HG03097 (cell line): Measurements from ENCODE around the gene PIAS4.

Experiments
- ATAC-seq: cut with Tn5 transposase; IDR thresholded peaks from one replicate; pipeline ENCODE4 v1.9.1; 2021; ENCODE audit not compliant: unreplicated experiment, low FRiP score

The PIAS4 gene

DNA sequence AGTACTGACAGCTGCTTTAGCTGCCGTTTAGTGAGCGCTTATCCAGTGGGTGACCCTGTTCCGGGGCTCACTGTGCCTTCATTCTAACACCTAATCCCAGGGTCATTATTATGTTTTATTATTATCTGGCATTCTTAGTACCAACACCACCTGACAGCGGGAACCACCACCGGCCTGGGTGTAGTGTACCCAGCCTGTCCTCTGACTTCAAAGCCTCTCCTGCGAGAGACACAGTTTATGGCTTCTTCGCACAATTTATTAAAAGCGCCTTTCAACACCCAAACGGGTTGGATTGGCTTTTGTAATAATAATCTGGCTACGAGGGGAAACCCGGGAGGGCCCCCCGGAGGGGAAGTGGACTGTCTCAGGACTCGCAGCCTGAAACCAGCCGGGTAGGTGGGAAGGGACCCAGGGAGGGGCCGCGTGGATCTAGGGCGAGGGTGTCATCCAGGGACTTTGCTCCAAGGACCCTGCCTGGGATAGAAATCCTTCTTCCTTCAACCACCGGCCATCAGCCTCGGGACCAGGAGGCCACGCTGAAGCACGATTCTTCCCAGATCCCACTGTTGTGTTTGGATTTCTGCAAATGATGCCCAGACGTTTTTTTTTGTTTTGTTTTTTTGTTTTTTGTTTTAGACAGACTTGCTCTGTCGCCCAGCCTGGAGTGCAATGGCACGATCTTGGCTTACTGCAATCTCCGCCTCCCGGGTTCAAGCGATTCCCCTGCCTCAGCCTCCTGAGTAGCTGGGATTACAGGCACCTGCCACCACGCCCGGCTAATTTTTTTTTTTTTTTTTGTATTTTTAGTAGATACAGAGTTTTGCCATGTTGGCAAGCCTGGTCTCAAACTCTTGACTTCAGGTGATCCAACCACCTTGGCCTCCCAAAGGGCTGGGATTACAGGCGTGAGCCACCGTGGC, 60.8 kb downstream of the PIAS4 start:
- ATAC-seq, result no peak

DNA sequence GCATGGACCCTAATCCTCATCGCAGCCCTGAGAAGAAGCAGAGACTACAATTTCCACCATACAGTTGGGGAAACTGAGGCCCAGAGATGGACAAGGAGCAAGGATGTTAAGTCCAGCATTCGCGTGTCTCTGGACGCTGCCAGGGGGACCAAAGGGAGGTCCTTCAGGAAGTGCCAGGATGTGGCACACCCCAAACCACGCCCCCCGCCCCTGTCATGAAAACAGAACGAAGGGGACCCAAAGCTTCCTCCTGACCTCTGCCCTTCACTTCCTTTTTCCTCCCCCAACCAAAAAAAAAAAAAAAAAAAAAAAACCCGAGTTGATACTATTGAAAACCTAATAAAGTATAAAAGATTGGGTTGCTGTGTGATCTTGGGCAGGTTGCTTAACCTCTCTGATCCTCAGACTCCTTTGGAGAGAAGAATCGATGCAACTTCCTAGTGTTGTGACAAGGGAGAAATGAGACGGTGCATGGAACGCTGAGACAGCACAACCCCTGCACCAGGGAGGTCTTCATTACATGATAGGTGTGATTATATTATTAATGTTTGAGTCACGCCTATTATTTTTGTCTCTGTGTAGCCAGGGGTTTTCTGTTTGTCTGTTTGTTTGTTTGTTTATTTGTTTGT, 61.9 kb downstream of the PIAS4 start:
- ATAC-seq, result no peak

DNA sequence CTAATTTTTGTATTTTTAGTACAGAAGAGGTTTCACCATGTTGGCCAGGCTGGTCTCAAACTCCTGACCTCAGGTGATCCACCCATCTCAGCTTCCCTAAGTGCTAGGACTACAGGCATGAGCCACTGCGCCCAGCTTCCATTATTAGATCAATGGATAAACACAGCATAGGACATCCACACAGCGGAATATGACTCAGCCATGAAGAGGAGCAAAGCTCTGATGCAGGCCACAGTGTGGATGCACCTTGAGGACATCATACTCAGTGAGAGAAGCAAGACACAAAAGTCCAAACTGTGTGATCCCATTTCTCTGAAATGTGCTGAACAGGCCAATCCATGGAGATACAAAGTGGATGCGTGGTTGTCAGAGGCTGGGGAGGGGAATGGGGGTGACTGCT, 64.1 kb downstream of the PIAS4 start:
- no peak for ATAC-seq

DNA sequence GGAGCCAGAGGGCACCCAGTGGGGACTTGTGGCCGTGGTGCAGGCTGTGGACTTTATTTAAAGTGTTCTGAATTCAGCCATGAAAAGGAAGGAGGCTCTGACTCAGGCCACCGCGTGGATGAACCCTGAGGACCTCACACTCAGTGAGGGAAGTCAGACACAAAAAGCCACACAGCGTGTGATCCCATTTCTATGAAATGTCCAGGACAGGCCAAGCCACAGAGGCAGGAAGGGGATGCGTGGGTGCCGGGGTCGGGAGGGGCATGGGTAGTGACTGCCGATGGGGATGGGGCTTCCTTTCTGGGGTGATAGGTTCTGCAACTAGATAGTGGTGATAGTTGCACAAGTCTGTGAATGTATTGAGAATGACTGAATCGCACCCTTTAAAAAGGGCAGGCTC, 67.8 kb downstream of the PIAS4 start:
- no peak for ATAC-seq

DNA sequence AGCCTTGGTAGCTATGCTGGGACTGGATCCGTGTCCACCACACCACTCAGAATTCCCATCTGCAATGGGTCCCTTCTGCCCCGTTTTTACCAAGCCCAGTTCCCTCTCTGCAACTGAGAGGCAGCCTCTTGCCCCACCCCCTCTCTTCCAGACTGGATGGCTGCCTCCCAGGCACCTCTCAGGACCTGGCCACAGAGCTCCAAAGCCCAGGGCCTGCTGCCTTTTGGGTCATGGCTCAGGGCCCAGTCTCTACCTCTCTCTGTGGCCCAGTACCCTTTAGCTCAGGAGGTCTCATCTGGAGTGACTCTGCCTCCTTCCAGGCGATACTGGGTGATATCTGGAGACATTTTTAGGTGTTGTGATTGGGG, 69.5 kb downstream of the PIAS4 start:
- ATAC-seq, result no peak

DNA sequence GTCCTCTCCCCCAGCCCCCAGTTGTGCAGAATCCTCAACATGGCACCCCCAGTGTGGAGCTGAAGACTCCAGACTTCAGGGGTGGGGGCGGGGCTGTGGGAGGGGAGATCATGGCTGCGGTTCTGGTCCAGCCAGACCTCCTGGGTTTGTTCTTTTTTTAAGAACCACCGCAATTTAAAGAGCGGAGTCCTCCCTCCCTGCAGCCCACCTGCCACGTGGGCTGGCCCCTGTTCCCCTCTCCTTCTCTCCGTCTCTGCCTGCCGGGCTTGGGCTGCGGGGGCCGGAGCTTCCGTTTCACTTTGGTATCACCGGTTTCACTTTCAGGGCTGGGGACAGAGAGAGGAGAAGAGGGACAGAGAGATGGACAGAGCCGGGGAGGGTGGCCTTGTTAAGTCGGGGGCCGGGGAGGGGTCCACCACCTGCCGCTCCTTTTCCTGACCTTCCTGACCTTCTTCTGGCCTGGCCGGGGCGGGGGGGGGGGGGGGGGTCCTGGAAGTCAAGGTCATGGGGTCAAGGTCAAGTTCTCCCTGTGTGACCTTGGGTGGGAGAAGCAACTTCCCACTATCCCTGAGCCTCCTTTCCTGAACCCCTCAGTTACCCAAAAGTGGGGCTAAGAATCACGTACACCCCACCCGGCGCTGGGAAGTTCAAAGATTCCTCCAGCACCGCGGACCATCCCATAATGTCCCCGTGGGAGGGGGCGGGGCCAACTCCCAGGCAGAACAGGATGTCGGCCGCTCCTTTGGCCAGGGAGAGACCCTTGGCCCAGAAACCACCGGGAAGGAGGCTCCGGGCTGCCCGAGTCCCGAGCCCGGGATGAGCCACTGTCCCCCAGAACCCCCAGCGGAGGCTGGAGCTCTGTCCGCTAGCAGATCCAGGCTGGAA, 70.5 kb downstream of the PIAS4 start:
- ATAC-seq, result no peak

DNA sequence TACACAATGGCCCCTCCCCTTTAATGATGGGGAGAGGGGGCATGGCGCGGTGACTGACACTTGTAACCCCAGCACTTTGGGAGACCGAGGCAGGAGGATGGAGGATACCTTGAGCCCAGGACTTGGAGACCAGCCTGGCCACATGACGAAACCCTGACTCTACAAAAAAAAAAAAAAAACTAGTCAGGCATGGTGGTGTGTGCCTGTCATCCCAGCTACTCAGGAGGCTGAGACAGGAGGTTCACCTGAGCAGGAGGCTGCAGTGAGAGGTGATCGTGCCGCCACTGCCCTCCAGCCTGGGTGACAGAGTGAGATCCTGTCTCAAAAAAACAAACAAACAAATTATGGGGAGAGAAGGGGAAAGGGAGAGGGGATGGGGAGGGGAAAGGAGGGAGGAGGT, 72.9 kb downstream of the PIAS4 start:
- ATAC-seq, result no peak

DNA sequence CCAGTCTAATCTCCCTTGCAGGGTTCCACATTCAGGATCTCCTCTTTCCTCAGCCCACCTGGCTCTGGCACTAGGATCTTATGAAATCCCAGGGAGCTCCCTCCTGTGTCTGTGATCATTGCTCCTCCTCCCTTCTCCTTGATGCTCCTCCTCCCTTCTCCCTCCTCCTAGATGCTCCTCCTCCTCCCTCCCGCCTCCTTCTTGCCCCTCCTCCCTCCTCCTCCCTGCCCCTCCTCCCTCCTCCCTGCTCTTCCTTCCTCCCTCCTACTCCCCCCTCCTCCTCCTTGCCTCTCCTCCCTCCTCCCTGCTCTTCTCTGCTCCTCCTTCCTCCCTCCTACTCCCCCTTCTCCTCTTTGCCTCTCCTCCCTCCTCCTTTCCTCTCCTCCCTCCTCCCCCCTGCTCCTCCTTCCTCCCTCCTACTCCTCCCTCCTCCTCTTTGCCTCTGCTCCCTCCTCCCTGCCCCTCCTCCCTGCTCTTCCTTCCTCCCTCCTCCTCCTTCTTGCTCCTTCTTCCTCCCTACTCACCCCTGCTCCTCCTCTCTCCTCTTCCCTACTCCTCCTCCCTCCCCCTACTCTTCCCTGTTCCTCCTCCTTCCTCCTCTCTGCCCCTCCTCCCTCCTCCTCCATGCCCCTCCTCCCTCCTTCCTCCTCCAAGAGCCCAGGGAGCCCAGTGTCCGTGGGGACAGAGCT, 74.0 kb downstream of the PIAS4 start:
- ATAC-seq, result no peak

DNA sequence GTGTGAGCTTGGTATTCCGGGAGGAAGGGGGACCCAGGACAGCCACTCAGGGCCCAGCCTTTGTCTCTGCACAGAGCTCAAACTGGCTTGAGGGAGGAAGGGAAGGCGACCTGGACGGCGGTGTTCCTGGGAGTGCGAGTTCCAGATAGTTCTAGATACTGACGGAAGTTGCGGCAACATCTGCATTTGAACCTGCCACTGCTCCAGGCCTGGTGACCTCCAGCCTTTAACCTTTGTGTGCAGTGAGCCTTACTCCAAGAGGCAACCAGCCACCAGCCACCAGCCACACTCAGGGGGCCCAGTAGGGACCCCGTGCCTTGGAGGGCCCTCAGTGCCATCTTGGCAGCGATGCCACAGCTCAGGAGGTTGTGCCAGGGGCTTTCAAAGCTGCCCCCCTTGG, 74.6 kb downstream of the PIAS4 start:
- no peak for ATAC-seq

DNA sequence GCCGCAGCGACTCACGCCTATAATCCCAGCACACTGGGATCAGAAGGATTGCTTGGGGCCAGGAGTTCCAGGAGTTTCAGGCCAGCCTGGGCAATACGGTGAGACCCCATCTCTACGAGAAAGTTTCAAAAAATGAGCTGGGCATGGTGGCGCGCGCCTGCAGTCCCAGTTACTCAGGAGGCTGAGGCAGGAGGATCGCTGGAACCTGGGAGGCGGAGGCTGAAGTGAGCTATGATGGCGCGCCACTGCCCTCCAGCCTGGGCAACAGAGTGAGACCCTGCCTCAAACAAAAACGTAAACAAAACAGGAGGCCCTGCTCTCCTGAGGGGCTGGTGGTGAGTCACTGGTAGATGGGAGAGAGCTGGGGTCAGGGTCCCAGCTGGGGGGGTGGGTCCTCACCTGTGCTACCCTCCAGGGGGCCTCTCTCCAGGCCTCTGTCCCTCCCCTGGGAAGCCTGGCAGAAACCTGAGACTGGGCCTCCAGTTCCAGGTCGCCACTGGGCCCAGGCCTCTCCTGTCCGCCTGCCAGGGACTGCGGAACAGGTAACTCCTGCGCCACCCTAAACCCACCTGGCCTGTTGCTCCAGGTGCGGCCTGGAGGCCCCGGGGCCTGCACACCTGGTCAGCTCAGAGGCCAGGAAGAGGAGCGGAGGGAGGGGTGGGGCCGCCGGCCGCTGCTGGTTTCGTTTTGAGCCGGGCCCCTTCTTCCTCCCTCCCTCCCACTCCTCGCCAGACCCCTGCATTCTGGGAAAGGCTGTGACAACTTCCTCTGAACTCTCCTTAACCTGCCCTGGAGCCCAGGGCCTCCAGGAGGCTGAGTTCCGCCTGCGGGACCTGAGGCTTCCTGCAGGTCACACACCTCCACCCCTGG, 76.4 kb downstream of the PIAS4 start:
- ATAC-seq, result no peak

DNA sequence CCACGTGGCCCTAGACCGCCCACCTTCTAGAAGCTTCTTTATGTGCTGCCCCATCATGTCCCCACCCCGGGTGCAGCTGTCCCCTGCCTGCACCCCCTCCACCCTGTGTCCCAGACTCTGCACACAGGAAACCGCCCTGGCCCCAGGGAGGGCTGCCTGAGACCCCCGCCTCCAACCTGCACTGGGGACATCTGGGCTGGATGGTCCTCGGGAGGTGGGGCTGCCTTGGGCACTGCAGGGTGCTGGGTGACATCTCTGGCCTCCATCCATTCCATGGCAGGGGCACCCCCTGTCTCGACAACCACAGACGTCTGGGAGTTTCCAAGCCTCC, 77.0 kb downstream of the PIAS4 start:
- ATAC-seq, result no peak

DNA sequence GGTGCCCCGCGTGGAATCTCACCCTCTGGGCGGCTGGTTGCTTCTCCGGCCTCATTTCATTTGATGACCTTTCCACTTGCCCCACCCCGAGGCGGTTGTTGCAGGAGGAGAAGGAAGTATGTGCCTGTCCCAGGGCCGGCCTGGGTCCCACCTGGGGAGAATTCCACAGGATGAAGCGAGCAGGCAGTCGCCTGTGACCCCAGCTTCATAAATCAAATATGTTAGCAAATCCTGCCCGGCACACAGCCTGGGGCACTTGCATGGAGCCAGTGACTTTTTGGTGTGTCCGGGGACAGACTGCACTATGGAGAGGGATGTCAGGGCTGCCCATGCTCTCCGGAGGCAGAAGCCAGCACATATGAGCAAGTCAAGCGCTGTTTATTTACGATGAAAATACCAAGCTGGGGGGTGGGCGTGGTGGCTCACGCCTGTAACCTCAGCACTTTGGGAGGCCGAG, 78.9 kb downstream of the PIAS4 start:
- ATAC-seq, result no peak

DNA sequence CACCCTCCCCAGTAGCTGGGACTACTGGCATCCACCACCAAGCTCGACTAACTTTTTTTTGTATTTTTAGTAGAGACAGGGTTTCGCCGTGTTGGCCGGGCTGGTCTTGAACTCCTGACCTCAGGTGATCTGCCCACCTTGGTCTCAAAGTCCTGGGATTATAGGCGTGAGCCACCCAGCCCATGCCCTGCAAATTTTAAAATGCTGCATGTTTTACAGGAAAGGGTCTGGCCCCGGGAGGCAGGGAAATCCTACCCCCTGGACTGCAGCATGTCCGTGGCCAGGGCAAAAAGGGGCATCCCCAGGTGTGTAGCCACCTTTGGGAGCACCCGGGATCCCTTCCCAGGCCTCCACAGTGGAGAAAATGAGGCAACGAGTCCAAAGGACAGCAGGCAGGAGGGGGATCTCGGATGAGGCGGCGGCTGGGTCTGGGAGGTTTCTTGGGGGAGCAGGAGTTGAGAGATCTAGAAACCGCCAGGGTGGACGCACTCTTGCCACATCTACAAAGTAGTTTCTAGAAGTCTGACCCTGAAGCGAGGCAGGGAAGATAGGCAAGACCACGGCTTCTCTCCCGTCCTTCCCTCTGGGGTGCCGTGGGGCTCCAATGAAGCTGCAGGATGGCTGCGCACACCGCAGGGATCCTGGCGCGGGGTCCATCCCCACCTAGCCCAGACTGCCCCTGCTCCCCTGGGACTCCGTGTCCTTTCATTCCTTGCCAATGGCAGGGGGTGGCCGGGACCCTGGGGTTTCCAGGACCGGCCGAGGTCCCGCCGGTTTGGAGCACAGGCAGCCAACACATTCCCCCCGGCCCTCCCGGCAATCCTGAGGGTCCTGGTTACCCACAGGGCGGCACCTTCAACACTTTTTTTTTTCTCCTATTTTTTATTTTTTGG, 80.5 kb downstream of the PIAS4 start:
- no peak for ATAC-seq

DNA sequence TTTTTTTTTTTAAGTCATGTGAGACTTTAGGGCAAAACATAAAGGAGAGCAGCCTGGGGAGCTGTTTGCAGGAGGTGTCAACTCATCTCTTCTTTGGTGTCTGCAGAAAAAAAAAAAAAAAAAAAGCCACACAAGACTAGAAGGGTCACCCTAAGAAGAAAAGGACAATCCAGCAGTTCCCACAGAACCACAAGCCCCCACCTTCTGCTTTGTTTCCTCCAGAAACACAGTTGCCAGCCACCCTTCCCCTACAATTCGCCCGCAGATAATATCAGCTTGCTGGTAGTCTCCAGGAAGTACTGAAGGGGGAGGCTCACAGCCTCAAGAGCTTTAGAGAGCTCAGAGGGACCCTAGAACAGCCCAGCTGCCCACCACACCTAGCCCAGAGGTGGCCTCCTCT, 81.4 kb downstream of the PIAS4 start:
- ATAC-seq, result peak; percentile 30
